Neuronal stem cell (in vitro differentiated cells): ENCODE data around the gene FHOD3.

Experiments used
- DNase-seq: peaks from one replicate; pipeline ENCODE4 v3.0.0-alpha.2; 2013; ENCODE audit warnings: low spot score
- H2AFZ ChIP-seq: one replicate; pipeline ENCODE4 v1.6.1; 2013; ENCODE audit warnings: mild to moderate bottlenecking, low read length, inconsistent platforms
- H2AK5ac ChIP-seq: 2 replicates; pipeline ENCODE4 v1.6.1; 2013; ENCODE audit warnings: low read depth, mild to moderate bottlenecking, inconsistent platforms, low read length, moderate library complexity, mixed read lengths
- H2BK120ac ChIP-seq: 2 replicates; pipeline ENCODE4 v1.6.1; 2013; ENCODE audit warnings: low read depth, mild to moderate bottlenecking, inconsistent platforms, low read length, moderate library complexity, mixed read lengths
- H2BK12ac ChIP-seq: one replicate; pipeline ENCODE4 v1.6.1; 2013; ENCODE audit warnings: low read length, inconsistent platforms
- H2BK15ac ChIP-seq: 2 replicates; pipeline ENCODE4 v1.6.1; 2013; ENCODE audit warnings: mild to moderate bottlenecking, low read length, inconsistent platforms, mixed read lengths
- H2BK5ac ChIP-seq: one replicate; pipeline ENCODE4 v1.6.1; 2013; ENCODE audit warnings: inconsistent platforms, mild to moderate bottlenecking, low read length, moderate library complexity
- H3K14ac ChIP-seq: one replicate; pipeline ENCODE4 v1.6.1; 2013; ENCODE audit warnings: low read length, inconsistent platforms
- H3K18ac ChIP-seq: 2 replicates; pipeline ENCODE4 v1.6.1; 2013; ENCODE audit warnings: low read length, inconsistent platforms
- H3K23ac ChIP-seq: 2 replicates; pipeline ENCODE4 v1.6.1; 2013; ENCODE audit warnings: low read depth, mild to moderate bottlenecking, mixed read lengths, low read length, inconsistent platforms; ENCODE audit not compliant: poor library complexity
- H3K27ac ChIP-seq: replicated peaks from 3 replicates; pipeline ENCODE4 v1.5.1; 2013; ENCODE audit warnings: low read length, inconsistent platforms
- H3K27me3 ChIP-seq, 3 experiments: 2 replicates each; pipeline ENCODE4 v1.6.1; 2013; ENCODE audit warnings: low read length in 3 of 3, mild to moderate bottlenecking in 2 of 3, inconsistent platforms in 1 of 3, low read depth in 1 of 3, mixed read lengths in 1 of 3, moderate library complexity in 1 of 3; ENCODE audit not compliant: control insufficient read depth in 3 of 3, insufficient read depth in 3 of 3
- H3K36me3 ChIP-seq, 2 donors: replicated peaks in 1 of 2; 2 replicates each; pipeline ENCODE4 v1.6.1; 2013; ENCODE audit warnings: low read length in 2 of 2; ENCODE audit not compliant: control insufficient read depth in 2 of 2, insufficient read depth in 2 of 2
- H3K4ac ChIP-seq: 2 replicates; pipeline ENCODE4 v1.6.1; 2013; ENCODE audit warnings: inconsistent platforms, mild to moderate bottlenecking, low read length, moderate library complexity
- H3K4me1 ChIP-seq, 2 donors: 1 replicate in 1 of 2; 2 replicates in 1 of 2; pipeline ENCODE4 v1.6.1; 2013; ENCODE audit warnings: low read length in 2 of 2, low read depth in 1 of 2; ENCODE audit not compliant: control insufficient read depth in 2 of 2, insufficient read depth in 1 of 2
- H3K4me2 ChIP-seq: one replicate; pipeline ENCODE4 v1.6.1; 2013; ENCODE audit warnings: mild to moderate bottlenecking, low read length, inconsistent platforms; ENCODE audit not compliant: insufficient read depth, poor library complexity, severe bottlenecking
- H3K4me3 ChIP-seq, 2 donors: 2 replicates each; pipeline ENCODE4 v1.5.1; 2013; ENCODE audit warnings: low read length in 2 of 2, mild to moderate bottlenecking in 2 of 2, inconsistent platforms in 1 of 2, moderate library complexity in 1 of 2
- H3K79me1 ChIP-seq: one replicate; pipeline ENCODE4 v1.6.1; 2013; ENCODE audit warnings: low read depth, mild to moderate bottlenecking, inconsistent platforms, low read length, moderate library complexity
- H3K9ac ChIP-seq: one replicate; pipeline ENCODE4 v1.6.1; 2013; ENCODE audit warnings: mild to moderate bottlenecking, low read depth, low read length, inconsistent platforms; ENCODE audit not compliant: poor library complexity
- H3K9me3 ChIP-seq, 2 donors: replicated peaks in 1 of 2; 2 replicates each; pipeline versions ENCODE3 to v1.6.1; 2013; ENCODE audit warnings: low read length in 2 of 2, mild to moderate bottlenecking in 2 of 2, inconsistent platforms in 1 of 2, low read depth in 1 of 2, mixed read lengths in 1 of 2, moderate library complexity in 1 of 2; ENCODE audit not compliant: control insufficient read depth in 2 of 2, insufficient read depth in 1 of 2
- H4K8ac ChIP-seq: one replicate; pipeline ENCODE4 v1.6.1; 2013; ENCODE audit warnings: low read depth, mild to moderate bottlenecking, inconsistent platforms, low read length, moderate library complexity
- H4K91ac ChIP-seq: one replicate; pipeline ENCODE4 v1.6.1; 2013; ENCODE audit warnings: low read length, low read depth, mild to moderate bottlenecking, inconsistent platforms; ENCODE audit not compliant: poor library complexity
- WGBS, 2 donors: extraction: QIAGEN DNeasy Blood & Tissue Kit; methylation state at CpG; one replicate each; pipeline ENCODE4 v1.1.7; 2013; ENCODE audit warnings: missing lambda C conversion rate in 2 of 2, mixed read lengths in 1 of 2; ENCODE audit not compliant: insufficient read length in 2 of 2, insufficient replicate concordance in 1 of 2; ENCODE audit errors: extremely low coverage in 2 of 2; 5-methylcytosine and 5-hydroxymethylcytosine counted together

The FHOD3 gene

DNA sequence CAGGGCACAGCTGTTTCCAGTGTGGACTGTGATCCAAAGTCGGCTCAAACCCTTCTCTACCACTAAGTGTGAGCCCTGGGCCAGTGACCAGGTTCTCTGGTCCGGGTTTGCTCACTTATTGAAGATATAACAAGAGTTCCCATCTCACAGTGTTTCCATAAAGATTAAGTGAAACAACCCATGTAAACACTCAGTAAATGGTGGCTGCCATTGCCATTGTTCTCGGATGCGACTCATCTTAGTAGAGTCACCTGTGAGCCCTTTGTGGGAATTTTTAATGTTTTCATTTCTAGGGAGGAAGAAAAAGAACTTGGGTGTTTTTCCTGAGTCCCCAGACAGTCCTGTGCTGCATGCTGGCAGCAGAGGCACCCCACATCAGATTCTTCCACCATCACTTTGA, 477.9 kb downstream of the FHOD3 start:
- no CpG with 5 or more reads among the region's 4 CpGs for WGBS, 2 donors
- H3K4me3 ChIP-seq = no peak overlapping the region
- no peak overlapping the region for H2BK5ac ChIP-seq
- no peaks in the 10 kb centered on the region for H3K79me1 ChIP-seq
- no peak overlapping the region for H2BK12ac ChIP-seq
- peaks cover 15 to 81% of the 10 kb centered on the region in 2 donors for H3K36me3 ChIP-seq
- no peaks in the 10 kb centered on the region for H3K9me3 ChIP-seq
- no peak overlapping the region for H3K9ac ChIP-seq
- no peak overlapping the region for H3K4me2 ChIP-seq
- no peak overlapping the region for H4K91ac ChIP-seq
- H2AFZ ChIP-seq = no peak overlapping the region
- no peak overlapping the region for H4K8ac ChIP-seq
- no peak overlapping the region for H3K23ac ChIP-seq
- H3K4me1 ChIP-seq = peaks cover 0 to 3% of the 10 kb centered on the region in 2 donors
- DNase-seq = no peak
- H3K4ac ChIP-seq = no peak overlapping the region
- no peak overlapping the region for H2AK5ac ChIP-seq
- no peak overlapping the region for H2BK15ac ChIP-seq
- H3K27ac ChIP-seq = no peak overlapping the region
- H3K18ac ChIP-seq = no peak overlapping the region
- H2BK120ac ChIP-seq = no peak overlapping the region
- no peaks in the 10 kb centered on the region for H3K27me3 ChIP-seq
- no peak overlapping the region for H3K14ac ChIP-seq

DNA sequence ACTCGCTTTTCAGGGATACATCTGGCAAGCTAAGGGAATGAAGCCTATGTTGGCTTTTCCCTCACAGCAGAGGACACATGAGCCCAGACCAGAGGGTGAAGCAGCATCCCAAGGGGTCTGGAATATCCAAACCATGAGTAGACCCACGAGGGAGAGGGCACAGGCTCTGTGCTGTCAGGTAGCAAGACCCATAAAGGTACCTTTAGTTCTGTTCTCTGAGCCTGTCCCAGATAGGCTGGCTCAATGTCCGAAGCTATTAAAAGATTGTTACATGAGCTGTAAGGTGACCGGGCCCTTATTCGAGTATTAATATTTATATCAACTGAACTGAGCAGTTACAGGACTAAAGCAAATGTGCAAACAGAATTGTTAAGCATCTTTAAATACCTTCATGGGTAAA, 479.1 kb downstream of the FHOD3 start:
- H3K4ac ChIP-seq = no peak overlapping the region
- H3K9me3 ChIP-seq = no peaks in the 10 kb centered on the region
- H3K27ac ChIP-seq = no peak overlapping the region
- no peak for DNase-seq
- no peak overlapping the region for H3K14ac ChIP-seq
- no CpG with 5 or more reads among the region's 5 CpGs for WGBS, 2 donors
- H3K36me3 ChIP-seq = peaks cover 13 to 79% of the 10 kb centered on the region in 2 donors
- no peak overlapping the region for H2BK120ac ChIP-seq
- H3K4me3 ChIP-seq = no peak overlapping the region
- H2AK5ac ChIP-seq = no peak overlapping the region
- no peak overlapping the region for H2AFZ ChIP-seq
- no peak overlapping the region for H2BK15ac ChIP-seq
- H4K8ac ChIP-seq = no peak overlapping the region
- H3K27me3 ChIP-seq = no peaks in the 10 kb centered on the region
- H3K23ac ChIP-seq = no peak overlapping the region
- no peak overlapping the region for H3K18ac ChIP-seq
- no peak overlapping the region for H2BK5ac ChIP-seq
- no peak overlapping the region for H3K4me2 ChIP-seq
- H4K91ac ChIP-seq = no peak overlapping the region
- no peak overlapping the region for H3K9ac ChIP-seq
- no peaks in the 10 kb centered on the region for H3K79me1 ChIP-seq
- H2BK12ac ChIP-seq = no peak overlapping the region
- peaks cover 0 to 3% of the 10 kb centered on the region in 2 donors for H3K4me1 ChIP-seq

DNA sequence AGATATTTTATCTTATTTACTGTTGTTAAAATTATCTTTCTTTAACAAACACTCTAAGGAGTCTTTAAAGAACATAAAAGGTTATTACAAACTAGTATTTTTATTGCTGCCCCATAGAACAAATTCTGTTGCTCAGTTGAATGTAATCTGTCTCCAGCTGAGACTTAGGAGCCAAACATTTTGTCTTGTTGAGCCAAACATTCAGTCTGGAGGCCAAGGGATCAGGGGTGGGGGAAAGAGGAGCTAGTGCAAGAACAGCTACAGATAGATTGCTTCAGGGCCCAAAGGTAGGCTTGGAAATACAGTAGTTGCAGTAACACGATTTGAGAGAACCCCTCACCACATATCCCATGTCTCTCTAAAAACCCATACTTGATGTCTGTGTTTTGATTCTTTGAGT, 480.1 kb downstream of the FHOD3 start:
- no CpG with 5 or more reads among the region's 1 CpG for WGBS, 2 donors
- H3K9me3 ChIP-seq = no peaks in the 10 kb centered on the region
- H3K14ac ChIP-seq = no peak overlapping the region
- H4K8ac ChIP-seq = no peak overlapping the region
- no peak overlapping the region for H2BK12ac ChIP-seq
- no peak overlapping the region for H3K18ac ChIP-seq
- H3K23ac ChIP-seq = no peak overlapping the region
- no peak for DNase-seq
- no peak overlapping the region for H3K4me2 ChIP-seq
- no peak overlapping the region for H4K91ac ChIP-seq
- no peaks in the 10 kb centered on the region for H3K27me3 ChIP-seq
- H3K9ac ChIP-seq = no peak overlapping the region
- H3K27ac ChIP-seq = no peak overlapping the region
- no peak overlapping the region for H2BK5ac ChIP-seq
- no peak overlapping the region for H2AFZ ChIP-seq
- no peaks in the 10 kb centered on the region for H3K79me1 ChIP-seq
- H2AK5ac ChIP-seq = no peak overlapping the region
- no peak overlapping the region for H3K4me3 ChIP-seq
- no peak overlapping the region for H2BK15ac ChIP-seq
- no peak overlapping the region for H2BK120ac ChIP-seq
- peaks cover 13 to 83% of the 10 kb centered on the region in 2 donors for H3K36me3 ChIP-seq
- H3K4me1 ChIP-seq = peaks cover 0 to 3% of the 10 kb centered on the region in 2 donors
- H3K4ac ChIP-seq = no peak overlapping the region

DNA sequence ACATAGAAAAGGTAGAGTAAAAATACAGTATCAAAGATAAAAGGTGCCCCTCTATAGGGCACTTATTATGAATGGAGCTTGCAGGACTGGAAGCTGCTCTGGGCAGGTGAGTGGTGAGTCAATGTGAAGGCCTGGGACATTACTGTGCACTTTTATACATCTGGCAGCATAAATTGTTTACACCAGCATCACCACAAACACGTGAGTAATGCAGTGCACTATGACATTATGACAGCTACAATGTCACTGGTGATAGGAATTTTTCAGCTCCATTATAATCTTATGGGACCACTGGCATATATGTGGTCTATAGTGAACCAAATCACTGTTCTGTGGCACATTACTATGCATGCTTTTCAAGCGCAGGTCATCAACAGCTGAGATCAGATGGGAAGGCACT, 483.2 kb downstream of the FHOD3 start:
- no peaks in the 10 kb centered on the region for H3K4me1 ChIP-seq
- H3K9ac ChIP-seq = no peak overlapping the region
- no peak overlapping the region for H2BK5ac ChIP-seq
- H2BK120ac ChIP-seq = no peak overlapping the region
- DNase-seq = no peak
- H4K8ac ChIP-seq = no peak overlapping the region
- H3K9me3 ChIP-seq = no peaks in the 10 kb centered on the region
- H3K4me2 ChIP-seq = no peak overlapping the region
- no peak overlapping the region for H2AFZ ChIP-seq
- no peak overlapping the region for H2BK12ac ChIP-seq
- H3K18ac ChIP-seq = no peak overlapping the region
- no peak overlapping the region for H3K23ac ChIP-seq
- no peak overlapping the region for H4K91ac ChIP-seq
- no CpG with 5 or more reads among the region's 2 CpGs for WGBS, 2 donors
- no peak overlapping the region for H3K4me3 ChIP-seq
- H3K36me3 ChIP-seq = peaks cover 8 to 60% of the 10 kb centered on the region in 2 donors
- no peak overlapping the region for H3K27ac ChIP-seq
- no peaks in the 10 kb centered on the region for H3K79me1 ChIP-seq
- no peaks in the 10 kb centered on the region for H3K27me3 ChIP-seq
- no peak overlapping the region for H3K14ac ChIP-seq
- no peak overlapping the region for H2BK15ac ChIP-seq
- H2AK5ac ChIP-seq = no peak overlapping the region
- H3K4ac ChIP-seq = no peak overlapping the region
